IPS-NIHi11 (cell line): ENCODE data around the gene DMD.

Source experiments
- DNase-seq: peaks from one replicate; pipeline ENCODE4 v3.0.0; 2012; ENCODE audit warnings: mixed read lengths, low spot score

DMD gene

DNA sequence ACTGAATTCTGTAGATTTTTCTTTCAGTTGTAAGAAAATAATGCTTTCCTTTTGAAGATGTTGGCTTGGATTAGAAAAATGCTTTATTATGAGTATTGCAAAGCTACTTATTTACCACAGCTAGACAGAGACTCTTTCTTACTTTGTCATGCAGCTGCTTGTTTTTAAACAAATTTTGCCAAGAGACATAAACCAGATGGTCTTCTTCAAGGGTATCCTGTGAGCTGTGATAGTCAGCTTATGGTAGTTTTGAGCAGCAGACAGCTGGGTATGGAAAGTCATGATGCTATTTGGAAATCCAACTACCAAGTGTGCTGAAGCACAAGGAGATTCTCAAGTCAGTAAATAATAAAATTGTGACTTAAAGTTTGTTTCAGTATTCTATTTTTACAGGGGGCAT is 941.5 kb downstream of the DMD start:
- no peak for DNase-seq

DNA sequence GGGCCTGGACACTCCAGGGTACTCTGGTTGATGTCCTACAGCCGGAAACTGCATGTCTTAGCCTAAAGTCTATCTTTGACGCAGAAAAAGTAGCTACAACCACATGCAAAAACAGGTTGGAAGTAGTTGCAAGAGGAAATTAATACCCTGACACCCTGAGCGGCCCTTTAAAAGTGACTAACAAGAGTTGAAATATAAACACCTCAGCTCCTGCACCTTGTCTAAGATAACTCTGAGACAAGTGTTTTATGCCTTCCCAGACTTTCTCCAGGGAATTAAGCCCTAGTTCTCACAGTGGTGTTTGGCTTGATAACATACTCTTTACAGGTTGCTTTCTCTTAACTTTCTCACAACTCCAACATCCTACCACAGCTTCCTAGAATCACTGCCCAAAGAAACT is 943.1 kb downstream of the DMD start:
- DNase-seq = no peak

DNA sequence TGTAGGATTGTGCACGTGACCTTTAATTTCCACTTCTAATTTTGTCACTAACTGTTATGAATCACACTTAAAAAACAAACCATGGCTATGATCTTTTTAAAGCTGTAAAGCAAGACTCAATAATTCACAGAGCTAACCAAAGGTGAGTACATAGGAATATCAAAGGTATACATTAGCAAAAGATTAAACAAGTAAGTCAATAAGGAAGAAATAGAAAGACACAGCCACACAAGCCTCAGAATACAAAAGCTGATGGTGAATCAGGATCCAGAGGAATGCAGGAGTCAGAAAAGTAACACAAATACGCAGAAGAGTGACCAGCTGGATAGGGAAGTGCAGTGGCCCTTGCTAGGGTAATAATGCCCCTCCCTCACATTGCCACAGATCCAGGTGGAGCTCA is 943.6 kb downstream of the DMD start:
- DNase-seq = no peak

DNA sequence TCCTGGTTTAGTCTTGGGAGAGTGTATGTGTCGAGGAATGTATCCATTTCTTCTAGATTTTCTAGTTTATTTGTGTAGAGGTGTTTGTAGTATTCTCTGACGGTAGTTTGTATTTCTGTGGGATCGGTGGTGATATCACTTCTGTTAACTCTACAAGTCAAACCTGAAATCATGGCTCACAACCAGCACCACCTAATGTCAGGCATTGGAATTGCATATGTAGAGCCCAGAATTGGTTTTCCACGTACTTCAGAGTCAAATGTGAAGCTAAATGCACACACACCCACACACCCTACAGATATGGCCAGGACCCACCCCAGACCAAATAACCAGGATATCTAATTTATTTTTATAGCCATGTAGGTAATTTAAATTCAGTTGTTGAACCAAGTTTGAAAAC is 964.7 kb downstream of the DMD start:
- peak; percentile 22 for DNase-seq

DNA sequence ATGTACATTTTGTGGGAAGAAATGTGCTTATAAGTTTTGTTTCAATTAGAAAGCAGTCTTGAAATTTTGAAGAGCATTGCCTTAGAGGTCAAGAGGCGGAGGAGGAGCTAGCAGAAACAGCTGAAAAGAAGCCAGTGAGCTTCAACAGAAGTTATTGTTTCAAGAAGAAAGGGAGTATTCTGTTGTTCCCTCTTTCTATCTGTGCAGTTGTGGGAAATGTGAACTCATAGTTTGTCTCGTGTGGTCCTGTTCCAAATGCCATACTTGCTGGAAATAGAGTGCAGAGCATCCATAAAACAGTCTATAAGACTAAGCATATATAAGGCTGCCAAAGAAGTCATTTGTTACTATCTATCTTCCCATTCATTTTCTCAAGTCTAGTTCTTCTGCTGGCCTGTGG is 1015.7 kb downstream of the DMD start:
- DNase-seq = no peak

DNA sequence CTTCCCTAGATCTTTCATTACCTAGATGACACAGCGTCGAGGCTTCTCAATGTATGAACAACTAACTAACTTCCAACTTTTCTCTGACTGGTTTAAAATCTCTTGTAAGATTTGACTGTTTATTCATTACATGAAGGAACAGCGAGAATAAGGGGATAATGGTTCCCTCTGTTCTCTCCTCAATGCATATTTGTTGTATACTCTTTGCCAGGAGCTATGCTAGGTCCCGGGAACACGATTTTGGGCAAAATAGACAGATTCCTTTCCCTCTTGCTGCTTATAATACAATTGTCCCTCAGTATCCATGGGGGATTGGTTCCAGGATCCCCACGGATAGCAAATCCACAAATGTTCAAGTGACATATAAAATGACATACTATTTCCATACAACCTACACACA is 1020.0 kb downstream of the DMD start:
- DNase-seq = no peak

DNA sequence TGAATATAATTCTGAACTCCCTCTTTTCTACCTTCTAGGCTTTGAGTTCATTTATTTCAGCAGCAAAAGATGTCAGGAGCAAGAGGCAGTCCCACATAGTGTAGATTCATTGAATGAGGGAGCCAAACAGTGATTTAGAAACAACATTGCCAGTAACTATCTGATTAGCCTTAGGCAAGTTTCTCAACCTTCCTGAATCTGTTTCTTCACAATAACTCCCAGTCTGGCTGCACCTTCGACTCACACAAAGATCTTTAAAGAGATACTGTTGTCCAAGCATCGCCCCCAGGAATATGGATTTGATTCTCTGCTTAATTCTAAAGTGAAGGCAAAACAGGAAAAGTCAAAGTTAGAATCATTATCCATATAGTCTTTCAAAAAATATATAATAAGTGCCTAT is 1026.2 kb downstream of the DMD start:
- DNase-seq = no peak

DNA sequence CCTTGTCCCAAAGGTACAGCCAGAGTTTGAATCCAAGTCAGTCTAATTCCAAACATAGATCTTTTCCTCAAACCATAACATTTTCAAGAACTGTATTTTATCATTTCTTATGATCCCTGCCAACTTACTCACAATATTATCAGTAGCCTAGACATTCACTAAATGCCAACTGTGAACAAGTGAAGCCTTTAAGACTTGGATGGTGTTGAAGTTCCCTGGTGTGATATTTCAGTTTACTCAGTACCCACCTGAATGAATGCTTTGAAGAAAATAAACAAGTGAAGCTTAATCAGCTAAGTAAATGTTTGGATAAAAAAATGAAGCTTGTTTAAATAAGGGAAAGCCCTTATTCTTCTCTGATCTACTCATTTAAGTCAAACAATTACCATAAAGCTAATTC is 1028.3 kb downstream of the DMD start:
- no peak for DNase-seq

DNA sequence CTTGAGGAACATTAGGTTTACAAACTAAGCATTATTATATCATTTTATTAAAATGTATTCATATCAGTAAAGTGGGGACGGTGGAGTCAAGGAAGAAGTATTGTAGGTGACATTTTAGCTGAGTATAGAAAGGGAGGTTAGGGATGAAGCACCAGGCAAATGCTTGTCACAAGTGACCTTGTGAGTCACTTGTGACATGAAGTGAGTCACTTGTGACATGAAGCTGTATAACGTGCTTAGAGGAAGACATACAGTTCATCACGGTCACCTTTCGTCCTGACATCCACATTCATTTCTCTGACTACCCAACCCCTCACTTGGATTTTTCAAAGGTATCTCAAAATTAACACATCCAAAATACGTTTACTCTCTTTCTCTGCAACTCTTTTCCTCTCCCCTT is 1034.8 kb downstream of the DMD start:
- DNase-seq = no peak

DNA sequence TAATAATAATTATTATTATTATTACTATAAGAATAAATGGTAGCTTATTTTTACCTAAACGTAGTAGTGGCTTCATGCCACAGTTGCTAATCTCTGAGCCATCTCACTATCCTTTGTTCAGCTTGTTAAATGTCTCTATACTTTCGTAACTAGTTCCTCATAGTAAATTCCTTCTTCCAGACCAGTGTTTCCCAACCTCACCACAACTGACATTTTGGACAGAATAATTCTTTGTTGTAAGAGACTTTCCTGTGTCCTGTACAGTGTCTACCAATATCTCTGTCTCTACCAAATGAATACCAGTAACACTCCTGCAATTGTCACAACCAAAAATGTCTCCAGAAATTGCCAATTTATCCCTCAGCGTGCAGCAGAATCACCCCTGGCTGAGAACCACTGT is 1040.9 kb downstream of the DMD start:
- no peak for DNase-seq

DNA sequence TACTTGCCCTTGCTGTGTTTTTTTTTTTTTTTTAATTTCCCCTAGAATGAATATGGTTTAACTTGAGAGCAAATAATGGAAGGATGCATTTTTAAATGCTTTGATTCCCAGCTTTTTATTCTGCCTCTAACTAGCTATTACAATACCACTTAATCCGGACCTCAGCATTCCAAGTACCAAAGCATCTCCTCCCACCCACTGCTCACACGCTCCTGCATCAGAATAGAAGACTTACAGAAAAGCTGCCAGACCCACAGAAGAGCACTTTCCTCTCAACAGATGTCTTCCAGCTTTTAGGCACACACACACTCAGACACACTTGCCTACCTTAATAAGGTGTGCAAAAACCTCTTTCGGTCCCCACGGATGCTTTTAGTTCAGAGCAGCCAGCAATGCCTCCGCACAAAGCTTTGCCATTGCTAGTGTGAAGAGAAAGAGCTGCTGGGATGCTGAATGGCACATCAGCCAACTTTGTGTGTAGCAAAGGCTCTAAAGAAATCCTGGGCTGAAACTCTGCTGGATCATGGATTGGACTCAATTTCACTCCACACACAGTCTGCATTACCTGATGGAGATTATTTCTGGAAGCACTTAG is 1056.2 kb downstream of the DMD start:
- DNase-seq = no peak

DNA sequence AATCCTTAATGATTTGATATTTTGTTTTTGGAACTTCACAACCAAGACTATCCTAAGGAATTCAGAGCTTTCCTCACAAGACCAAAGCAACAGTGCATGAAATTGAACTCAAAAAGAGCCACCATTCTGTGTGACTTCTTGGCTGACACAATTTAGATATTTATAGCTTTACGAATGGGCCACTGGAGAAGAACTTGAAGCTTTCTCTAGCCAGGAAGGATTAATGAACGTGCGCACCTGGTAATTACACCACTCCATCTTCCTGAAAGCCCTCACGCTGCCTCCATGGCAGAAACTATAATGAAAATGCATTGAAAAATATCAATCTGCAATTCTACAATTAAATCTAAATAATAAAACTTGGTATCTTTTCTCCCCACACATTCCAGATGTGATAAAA is 1057.8 kb downstream of the DMD start:
- no peak for DNase-seq

DNA sequence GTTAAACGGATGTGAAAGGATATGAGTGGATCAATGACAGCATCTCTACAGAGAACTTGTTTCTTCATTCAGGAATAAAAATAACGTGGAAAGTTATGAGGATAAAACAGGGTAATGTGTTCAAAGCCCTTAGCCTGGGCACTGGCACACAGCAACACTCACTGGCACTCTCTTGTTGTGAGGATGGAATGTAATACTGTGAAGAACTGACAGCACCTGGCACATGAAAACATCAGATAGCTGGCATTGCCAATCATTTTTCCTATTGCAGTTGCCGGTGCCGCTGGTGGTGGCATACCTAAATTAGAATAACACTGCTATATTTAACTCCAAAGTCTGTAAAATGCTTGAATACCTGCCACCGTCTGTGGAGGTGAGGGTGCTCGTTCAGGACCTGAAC is 1061.2 kb downstream of the DMD start:
- DNase-seq = no peak

DNA sequence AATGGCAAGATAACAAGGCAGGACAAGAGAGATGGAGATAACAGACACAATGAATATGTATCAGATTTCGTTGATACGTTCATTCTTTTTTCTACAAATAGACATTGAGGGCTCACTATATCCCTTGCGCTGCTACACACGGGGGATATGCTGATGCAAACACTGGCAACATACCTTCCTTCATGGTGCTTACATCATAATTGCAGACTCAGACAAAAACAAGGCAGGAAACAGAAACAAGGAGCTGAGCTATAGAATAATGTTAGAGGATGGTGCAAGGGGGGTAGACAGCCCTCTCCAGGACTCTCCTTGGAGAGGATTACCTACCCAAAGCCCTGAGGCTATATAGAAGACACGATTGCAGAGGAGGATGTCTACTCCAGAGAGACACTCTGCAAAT is 1069.5 kb downstream of the DMD start:
- no peak for DNase-seq

DNA sequence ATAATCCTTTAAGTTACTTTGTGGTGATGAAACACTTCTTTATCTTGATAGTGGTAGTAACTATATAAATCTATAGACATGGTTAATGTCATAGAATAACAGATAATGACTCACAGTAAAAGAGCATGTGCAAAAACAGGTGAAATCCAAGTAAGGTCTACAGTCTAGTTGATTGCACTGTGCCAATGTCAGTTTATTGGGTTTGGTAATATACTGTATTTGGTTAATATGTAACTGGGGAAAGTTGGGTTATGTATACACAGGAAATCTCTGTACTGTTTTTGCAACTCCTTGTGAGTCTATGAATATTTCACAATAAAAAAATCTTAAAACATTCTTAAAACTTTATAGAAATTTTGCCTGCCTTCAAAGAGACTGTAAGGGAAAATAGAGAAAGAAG is 1071.9 kb downstream of the DMD start:
- DNase-seq = no peak

DNA sequence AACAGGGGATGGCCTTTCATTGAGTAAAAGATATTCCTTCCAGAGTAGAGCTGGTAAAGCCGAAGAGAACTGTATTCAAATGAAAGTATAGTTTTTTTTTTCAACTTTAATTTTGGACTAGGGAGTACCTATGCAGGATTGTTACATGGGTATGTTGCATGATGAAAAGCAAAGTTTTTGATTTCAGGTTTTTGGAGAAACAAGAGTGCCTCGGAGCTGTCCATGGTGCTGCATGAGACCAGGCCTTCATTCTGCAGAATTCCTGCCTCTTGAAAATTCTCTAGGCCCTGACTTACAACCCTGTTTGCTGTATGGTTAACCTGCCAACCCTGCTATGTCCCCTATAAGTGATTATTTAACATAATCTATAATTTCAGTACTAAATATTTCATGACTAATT is 1073.8 kb downstream of the DMD start:
- no peak for DNase-seq

DNA sequence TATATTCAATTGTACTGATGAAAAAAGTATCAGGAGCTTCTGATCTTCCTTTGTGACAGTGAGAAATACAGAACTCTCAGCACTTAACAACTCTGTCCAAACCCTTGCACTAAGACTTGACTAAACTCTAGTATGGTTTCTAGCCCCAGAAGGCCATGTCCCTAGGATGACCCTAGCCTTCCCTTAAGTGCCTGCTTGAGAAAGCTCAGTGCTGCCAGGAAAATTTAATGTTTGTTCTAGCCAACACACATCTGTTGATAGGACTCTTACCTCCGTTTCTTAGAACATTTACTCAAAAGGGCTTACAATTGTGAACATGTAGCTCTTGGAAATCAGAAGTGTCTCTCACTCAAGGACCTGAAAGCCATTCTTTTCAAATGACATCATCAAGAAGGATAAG is 1084.4 kb downstream of the DMD start:
- DNase-seq = no peak

DNA sequence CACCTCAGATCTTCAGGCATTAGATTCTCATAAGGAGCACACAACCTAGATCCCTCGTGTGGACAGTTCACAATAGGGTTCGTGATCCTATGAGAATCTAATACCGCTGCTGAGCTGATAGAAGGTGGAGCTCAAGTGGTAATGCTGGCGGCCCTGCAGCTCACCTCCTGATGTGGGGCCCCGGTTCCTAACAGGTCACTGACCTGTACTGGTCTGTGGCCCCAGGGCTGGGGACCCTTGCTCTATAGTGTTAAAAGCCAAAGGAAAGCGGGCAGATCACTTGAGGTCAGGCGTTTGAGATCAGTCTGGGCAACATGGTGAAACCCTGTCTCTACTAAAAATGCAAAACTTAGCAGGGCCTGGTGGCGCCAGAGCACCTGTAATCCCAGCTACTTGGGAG is 1092.5 kb downstream of the DMD start:
- no peak for DNase-seq

DNA sequence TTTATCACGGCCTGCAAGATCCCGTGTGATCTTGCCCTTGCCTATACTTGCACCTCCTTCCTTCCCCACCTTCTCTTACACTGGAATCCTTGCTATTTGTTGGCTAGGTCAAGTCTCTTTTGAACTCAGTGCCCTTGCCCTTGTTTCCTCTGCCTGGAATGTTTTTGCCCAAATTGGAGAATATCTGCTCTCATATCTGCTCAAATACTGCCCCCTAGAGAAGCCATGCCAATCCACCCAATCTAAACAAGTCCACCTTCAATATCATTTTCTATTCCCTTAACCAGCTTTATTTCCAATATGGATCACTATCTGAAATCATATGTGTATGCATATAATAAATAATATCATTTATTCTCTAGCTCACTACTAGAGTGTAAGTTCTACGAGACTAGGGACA is 1095.3 kb downstream of the DMD start:
- no peak for DNase-seq

DNA sequence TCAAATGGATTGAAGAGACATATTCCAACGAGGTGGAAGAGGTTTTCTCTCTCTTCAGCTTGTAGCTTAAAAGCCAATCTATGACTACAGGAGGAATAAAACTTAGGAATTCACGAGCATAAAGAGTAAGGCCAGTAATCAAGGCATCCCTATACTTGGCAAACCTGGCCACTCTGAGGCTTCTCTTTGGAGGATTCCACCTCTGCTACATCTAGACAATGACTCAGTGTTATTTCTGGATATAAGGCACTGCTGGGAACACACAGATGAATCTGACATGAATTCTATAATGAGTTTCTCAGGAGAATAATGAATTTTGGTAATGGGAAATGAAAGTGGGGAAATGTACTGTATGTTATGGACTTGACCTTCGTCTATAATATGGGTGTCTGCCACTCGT is 1123.7 kb downstream of the DMD start:
- no peak for DNase-seq

DNA sequence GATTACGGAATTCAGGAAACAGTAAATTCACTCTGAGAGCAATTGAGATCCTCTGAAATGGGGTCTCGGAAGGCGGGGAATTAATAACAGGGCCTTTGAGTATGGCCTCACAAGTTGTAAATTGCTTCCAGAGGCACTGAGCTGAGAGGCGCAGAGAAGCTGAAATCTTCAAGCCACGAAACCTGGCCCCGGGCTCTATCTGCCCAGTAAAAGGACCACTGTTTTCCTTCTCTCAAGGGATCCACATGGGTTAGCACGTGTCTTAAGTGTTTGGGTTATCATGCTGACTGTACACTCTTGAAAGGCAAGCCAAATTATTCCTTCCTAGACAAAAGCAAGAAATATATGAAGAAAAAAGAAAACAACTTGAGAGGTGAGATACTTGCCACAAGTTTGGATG is 1126.6 kb downstream of the DMD start:
- DNase-seq = no peak

DNA sequence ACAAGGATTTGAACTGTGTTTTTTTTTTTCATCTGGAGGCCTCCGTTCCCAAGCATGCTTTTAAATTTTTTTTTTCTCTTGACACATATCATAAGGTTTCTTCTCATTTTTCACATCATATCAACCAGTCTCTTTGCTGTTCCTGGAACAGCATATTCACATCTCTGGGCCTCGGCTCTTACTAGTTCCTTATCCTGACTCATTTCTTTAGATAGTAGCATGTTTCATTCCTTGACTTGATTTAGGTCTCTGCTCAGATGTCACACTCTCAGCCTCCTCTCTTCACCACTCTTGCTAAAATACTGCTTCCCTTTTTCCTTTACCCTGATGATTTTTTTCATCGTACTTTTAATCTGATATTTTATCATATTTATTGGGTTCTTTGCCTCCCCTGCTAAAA is 1163.1 kb downstream of the DMD start:
- DNase-seq = no peak

DNA sequence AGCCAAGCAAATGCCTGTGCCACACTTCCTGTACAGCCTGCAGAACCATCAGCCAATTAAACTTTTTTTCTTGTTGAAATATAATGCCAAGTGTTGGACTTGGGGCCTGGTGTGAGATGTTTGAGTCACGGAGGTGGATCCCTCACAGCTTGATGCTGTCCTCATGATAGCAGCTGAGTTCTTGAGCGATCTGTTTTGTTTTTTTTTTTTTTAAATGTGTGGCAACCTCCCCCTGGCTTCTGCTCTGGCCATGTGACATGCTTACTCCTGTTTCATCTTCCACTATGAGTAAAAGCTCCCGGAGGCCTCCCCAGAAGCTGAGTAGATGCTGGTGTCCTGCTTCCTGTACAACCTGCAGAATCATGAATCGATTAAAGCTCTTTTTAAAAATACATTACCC is 1166.2 kb downstream of the DMD start:
- DNase-seq = no peak

DNA sequence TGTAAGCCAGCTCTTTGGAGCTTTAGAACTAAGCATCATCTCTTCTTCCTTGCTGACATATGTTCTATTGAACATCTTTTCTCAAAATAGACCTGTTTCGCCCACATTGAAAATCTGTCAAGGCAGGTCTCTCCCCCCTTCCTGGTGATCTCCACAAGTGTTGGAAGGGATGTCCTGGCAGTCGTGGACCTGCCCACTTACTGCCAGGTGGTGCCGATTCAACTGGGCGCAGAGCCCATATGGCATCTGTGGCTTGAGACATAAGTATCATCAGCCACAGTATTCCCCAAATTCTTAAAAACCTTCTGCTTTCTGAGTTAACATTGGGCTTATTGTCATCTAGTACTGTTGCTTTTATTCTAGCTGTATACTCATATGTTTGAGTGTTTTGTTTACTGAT is 1170.2 kb downstream of the DMD start:
- no peak for DNase-seq

DNA sequence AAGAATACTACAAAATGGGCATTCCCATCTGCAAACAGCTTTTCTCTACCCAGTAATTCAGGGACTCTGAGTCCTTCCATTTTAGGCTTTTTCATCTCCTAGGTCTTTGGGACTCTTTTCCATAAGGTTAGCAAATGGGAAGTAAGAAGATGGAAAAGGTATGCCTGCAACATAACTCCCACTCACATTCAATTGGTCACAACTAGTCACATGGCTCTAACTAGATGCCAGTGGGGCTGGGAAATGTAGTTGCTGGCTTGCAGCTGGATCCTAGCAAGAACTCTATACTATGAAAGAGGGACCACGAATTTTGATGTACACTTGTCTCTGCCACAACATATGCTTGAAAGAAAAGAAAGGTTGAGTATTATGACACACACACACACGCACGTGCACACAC is 1184.6 kb downstream of the DMD start:
- DNase-seq = no peak
